GM12878 (cell line): ENCODE measurements around the gene SERPINE3. TPM values are rescaled to one million over a fixed set of nuclear protein-coding genes. Genes with fewer than 3 reads are reported as not detected.

Experiments
- ATAC-seq: fragments of 200-7000 bp; cut with Tn5 transposase; 3 replicates; pipeline ENCODE4 v1.9.1; 2020; ENCODE audit warnings: mild to moderate bottlenecking, moderate library complexity
- BruUV-seq: library from RNA; stranded (reverse); fragments of 400-500 nt; replicated peaks from 2 replicates; lab custom pipeline; 2021; lab: Mats Ljungman, UMichigan
- CTCF ChIA-PET: fragments of 300-600 bp; sonication (Branson Sonifier 250); formaldehyde crosslinking; extraction: SDS; loops from one replicate; lab custom pipeline; 2021; ENCODE audit warnings: inconsistent platforms; lab: Yijun Ruan, JAX
- POLR2A ChIA-PET: fragments of 350-600 bp; formaldehyde crosslinking; extraction: SDS; loops from one replicate; lab custom pipeline; 2021; ENCODE audit warnings: inconsistent platforms; lab: Charles Lee
- RAD21 ChIA-PET: fragments of 300-600 bp; sonication (Branson Sonifier 250); formaldehyde crosslinking; loops from one replicate; lab custom pipeline; 2023; ENCODE audit warnings: antibody characterized with exemption; ENCODE audit not compliant: unreplicated experiment; lab: Charles Lee
- SMC1A ChIA-PET: fragments of 300-600 bp; sonication (Branson Sonifier 250); formaldehyde crosslinking; loops from one replicate; lab custom pipeline; 2023; ENCODE audit not compliant: unreplicated experiment, uncharacterized antibody; lab: Charles Lee
- DNase-seq: peaks from one replicate; pipeline ENCODE4 v3.0.0-alpha.2; 2011; ENCODE audit warnings: low read depth, low spot score
- FAIRE-seq: peaks from 3 replicates; lab custom pipeline; 2011; peaks lifted over from hg19 to GRCh38; lab: Jason Lieb, UNC
- H2AFZ ChIP-seq: 2 replicates; pipeline ENCODE4 v1.6.0; 2011; ENCODE audit warnings: low read depth, low read length, control low read depth; ENCODE audit not compliant: control insufficient read depth
- H3K27ac ChIP-seq: 2 replicates; pipeline ENCODE4 v1.5.1; 2011; ENCODE audit warnings: control low read depth; ENCODE audit not compliant: control insufficient read depth, insufficient read depth
- H3K27me3 ChIP-seq, 2 experiments: replicated peaks in 1 of 2; 2 replicates each; pipeline versions ENCODE4 v1.6.0 to v1.6.1; 2011; ENCODE audit warnings: low read length in 1 of 2; ENCODE audit not compliant: control insufficient read depth in 2 of 2, insufficient read depth in 2 of 2
- H3K36me3 ChIP-seq, 2 experiments: 2 replicates each; pipeline ENCODE4 v1.5.1; 2011; ENCODE audit warnings: low read length in 1 of 2; ENCODE audit not compliant: control insufficient read depth in 2 of 2, insufficient read depth in 2 of 2
- H3K4me1 ChIP-seq: 2 replicates; pipeline ENCODE4 v1.6.1; 2011; ENCODE audit warnings: mild to moderate bottlenecking, low read length, moderate library complexity, mixed read lengths; ENCODE audit not compliant: control insufficient read depth, insufficient read depth
- H3K4me2 ChIP-seq: 2 replicates; pipeline ENCODE4 v1.6.0; 2011; ENCODE audit warnings: control low read depth; ENCODE audit not compliant: control insufficient read depth, insufficient read depth
- H3K4me3 ChIP-seq: fragments of 200-600 bp; sonication (generic); 2 replicates; pipeline ENCODE4 v1.5.1; 2016
- H3K79me2 ChIP-seq: 2 replicates; pipeline ENCODE4 v1.6.0; 2011; ENCODE audit warnings: low read length; ENCODE audit not compliant: control insufficient read depth, insufficient read depth
- H3K9ac ChIP-seq: 2 replicates; pipeline ENCODE4 v1.8.0; 2011; ENCODE audit warnings: low read length, control low read depth, mixed read lengths; ENCODE audit not compliant: control insufficient read depth, insufficient read depth
- H3K9me3 ChIP-seq: replicated peaks from 3 replicates; pipeline ENCODE4 v1.5.1; 2011; ENCODE audit warnings: mild to moderate bottlenecking, low read length; ENCODE audit not compliant: control insufficient read depth, insufficient read depth
- H4K20me1 ChIP-seq: 2 replicates; pipeline ENCODE4 v1.6.0; 2011; ENCODE audit not compliant: control insufficient read depth, insufficient read depth
- ETV6 ChIP-seq, 2 experiments: fragments of 450-650 bp in 1 of 2; IDR thresholded peaks in 1 of 2; conservative IDR thresholded peaks in 1 of 2; 2 replicates each; pipeline ENCODE4 v1.6.1; 2014; ENCODE audit warnings: antibody characterized with exemption in 1 of 2, borderline replicate concordance in 1 of 2, low read depth in 1 of 2, mild to moderate bottlenecking in 1 of 2, moderate library complexity in 1 of 2
- GATAD2B ChIP-seq: fragments of 450-650 bp; conservative IDR thresholded peaks from 2 replicates; pipeline ENCODE4 v1.6.1; 2017; ENCODE audit warnings: low read depth, mild to moderate bottlenecking, moderate library complexity
- HDGF ChIP-seq: fragments of 450-650 bp; IDR thresholded peaks from 2 replicates; pipeline ENCODE4 v1.6.1; 2016; ENCODE audit warnings: antibody characterized with exemption
- NR2F1 ChIP-seq: fragments of 450-650 bp; conservative IDR thresholded peaks from 2 replicates; pipeline ENCODE4 v1.6.1; 2017; ENCODE audit warnings: mild to moderate bottlenecking
- RAD21 ChIP-seq: IDR thresholded peaks from 2 replicates; pipeline ENCODE4 v1.6.1; 2011; ENCODE audit warnings: mild to moderate bottlenecking, low read depth, low read length, moderate library complexity; ENCODE audit not compliant: insufficient read depth
- SIX5 ChIP-seq: IDR thresholded peaks from 2 replicates; pipeline ENCODE4 v1.6.1; 2011; ENCODE audit warnings: mild to moderate bottlenecking, low read depth, low read length, moderate library complexity; ENCODE audit not compliant: severe bottlenecking
- TCF12 ChIP-seq: IDR thresholded peaks from 2 replicates; pipeline ENCODE4 v1.6.1; 2011; ENCODE audit warnings: low read depth, mild to moderate bottlenecking, low read length
- YY1 ChIP-seq: IDR thresholded peaks from 2 replicates; pipeline ENCODE4 v1.6.1; 2011; ENCODE audit warnings: low read depth, mild to moderate bottlenecking, low read length
- WGBS: methylation state at CpG from one replicate; pipeline ENCODE4 v1.1.6; 2016; ENCODE audit warnings: low lambda C conversion rate; ENCODE audit not compliant: insufficient replicate concordance, insufficient coverage; ENCODE audit errors: missing lambda C conversion rate; 5-methylcytosine and 5-hydroxymethylcytosine counted together
- in situ Hi-C: fragments of 300-500 bp; cut with MboI; formaldehyde crosslinking; loops from 9 replicates; pipeline ENCODE4 v1.14.3; 2018; ENCODE audit warnings: mixed read lengths
- intact Hi-C: fragments of 100-400 bp; cut with micrococcal nuclease; formaldehyde crosslinking; loops from one replicate; pipeline ENCODE4 v1.14.2; 2022; ENCODE audit not compliant: unreplicated experiment
- polyA plus RNA-seq, 11 experiments: library from polyadenylated mRNA; depleted of rRNA in 4 of 11; unstranded in 6 of 11; stranded (reverse) in 5 of 11; fragments of >200 nt; fragmentation: Nextera tagmentation in 4 of 11; fragmentation: Illumina TruSeq in 1 of 11; extraction: Ambion mirVana in 4 of 11; extraction: Trizol in 1 of 11; gene quantifications; 1 replicate in 1 of 11; 2 replicates in 10 of 11; pipeline versions ENCODE4 v1.2.1 to v1.2.3, GENCODE V29; 2011 to 2016; ENCODE audit warnings: inconsistent platforms in 2 of 11, missing spikeins in 2 of 11, low read depth in 1 of 11
- total RNA-seq, 4 experiments: library from RNA; depleted of rRNA in 3 of 4; stranded (reverse); fragments of >200 nt in 3 of 4; fragmentation: Illumina TruSeq in 1 of 4; extraction: Trizol in 1 of 4; gene quantifications; 2 replicates each; pipeline versions ENCODE4 v1.2.1 to v1.2.3, GENCODE V29; 2013 to 2021
- TF ChIP-seq, protein P1 (sequence below): fragments of 450-650 bp; IDR thresholded peaks from 2 replicates; pipeline ENCODE4 v1.6.1; 2018; ENCODE audit warnings: mild to moderate bottlenecking, low read depth, moderate library complexity; ENCODE audit not compliant: partially characterized antibody
- TF ChIP-seq, protein P2 (sequence below), 3 experiments: IDR thresholded peaks in 2 of 3; conservative IDR thresholded peaks in 1 of 3; 2 replicates each; pipeline ENCODE4 v1.5.1; 2011; ENCODE audit warnings: low read depth in 3 of 3, low read length in 3 of 3, mild to moderate bottlenecking in 3 of 3, control low read depth in 2 of 3, moderate library complexity in 2 of 3, inconsistent platforms in 1 of 3, mixed read lengths in 1 of 3; ENCODE audit not compliant: control insufficient read depth in 2 of 3, insufficient read depth in 1 of 3; ENCODE audit errors: extremely low read depth in 1 of 3

SERPINE3 gene
- total and polyA plus RNA-seq, 10 of the 15 experiments (the other 5 are each of a cell fraction or from before 2014, with no cell fraction given): 0.19 TPM; not detected in 9

DNA sequence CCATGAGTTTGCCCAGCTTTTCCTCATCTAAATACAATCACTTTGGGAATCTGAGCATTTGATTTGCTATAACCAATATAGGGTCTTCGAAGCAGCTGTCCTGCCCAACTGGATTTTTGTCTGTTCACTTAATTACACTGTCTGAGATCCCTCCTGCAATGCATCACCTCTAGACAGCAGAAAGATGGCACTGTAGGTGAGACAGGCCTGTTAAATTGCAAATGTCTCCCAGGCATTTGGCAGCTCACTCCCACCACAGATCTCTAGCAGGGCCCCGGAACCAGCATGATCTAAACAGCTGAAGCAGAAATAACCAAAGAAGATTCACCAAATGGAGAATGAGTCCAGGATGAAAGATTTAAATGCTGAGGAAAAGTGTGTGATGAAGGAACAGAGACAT is 41.9 kb upstream of the SERPINE3 start:
- no peaks in the 10 kb centered on the region for H4K20me1 ChIP-seq
- in situ Hi-C loops (no loop called here), intact Hi-C loops (no loop called here)
- H3K27me3 ChIP-seq: no peaks in the 10 kb centered on the region
- no peak for DNase-seq
- no peak overlapping the region for H3K9ac ChIP-seq
- no peak overlapping the region for H3K27ac ChIP-seq
- CTCF ChIA-PET: interaction anchor here (0.9 to 3.2 kb wide), 6 partner anchors 11 to 500 kb away, joined by 3 to 25 read pairs (median 4); no protein-coding TSS in a partner anchor
- H3K4me3 ChIP-seq: no peak overlapping the region
- H3K4me1 ChIP-seq: no peaks in the 10 kb centered on the region
- SMC1A ChIA-PET: interaction anchor here (1.1 to 4.1 kb wide), 7 partner anchors 10 to 500 kb away, joined by 3 to 28 read pairs (median 4); no protein-coding TSS in a partner anchor
- POLR2A ChIA-PET: interaction anchor here (0.5 kb wide), 1 partner anchor 460 kb away, joined by 3 read pairs; no protein-coding TSS in a partner anchor
- ATAC-seq: peak; percentile 57; the same call in 2 of the 3 replicates
- RAD21 ChIA-PET: interaction anchor here (1.0 to 3.9 kb wide), 4 partner anchors 11 to 500 kb away, joined by 3 to 19 read pairs (median 4); no protein-coding TSS in a partner anchor
- H3K4me2 ChIP-seq: no peak overlapping the region
- H2AFZ ChIP-seq: no peak overlapping the region
- no peak for TF ChIP-seq GATAD2B
- TF ChIP-seq, protein P1, sequence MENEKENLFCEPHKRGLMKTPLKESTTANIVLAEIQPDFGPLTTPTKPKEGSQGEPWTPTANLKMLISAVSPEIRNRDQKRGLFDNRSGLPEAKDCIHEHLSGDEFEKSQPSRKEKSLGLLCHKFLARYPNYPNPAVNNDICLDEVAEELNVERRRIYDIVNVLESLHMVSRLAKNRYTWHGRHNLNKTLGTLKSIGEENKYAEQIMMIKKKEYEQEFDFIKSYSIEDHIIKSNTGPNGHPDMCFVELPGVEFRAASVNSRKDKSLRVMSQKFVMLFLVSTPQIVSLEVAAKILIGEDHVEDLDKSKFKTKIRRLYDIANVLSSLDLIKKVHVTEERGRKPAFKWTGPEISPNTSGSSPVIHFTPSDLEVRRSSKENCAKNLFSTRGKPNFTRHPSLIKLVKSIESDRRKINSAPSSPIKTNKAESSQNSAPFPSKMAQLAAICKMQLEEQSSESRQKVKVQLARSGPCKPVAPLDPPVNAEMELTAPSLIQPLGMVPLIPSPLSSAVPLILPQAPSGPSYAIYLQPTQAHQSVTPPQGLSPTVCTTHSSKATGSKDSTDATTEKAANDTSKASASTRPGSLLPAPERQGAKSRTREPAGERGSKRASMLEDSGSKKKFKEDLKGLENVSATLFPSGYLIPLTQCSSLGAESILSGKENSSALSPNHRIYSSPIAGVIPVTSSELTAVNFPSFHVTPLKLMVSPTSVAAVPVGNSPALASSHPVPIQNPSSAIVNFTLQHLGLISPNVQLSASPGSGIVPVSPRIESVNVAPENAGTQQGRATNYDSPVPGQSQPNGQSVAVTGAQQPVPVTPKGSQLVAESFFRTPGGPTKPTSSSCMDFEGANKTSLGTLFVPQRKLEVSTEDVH: no peak
- 0 out of 2 replicates have a peak, but pooled peaks have one; percentile 23 for TF ChIP-seq YY1
- no peak for TF ChIP-seq SIX5
- TF ChIP-seq TCF12: no peak
- TF ChIP-seq, protein P2, sequence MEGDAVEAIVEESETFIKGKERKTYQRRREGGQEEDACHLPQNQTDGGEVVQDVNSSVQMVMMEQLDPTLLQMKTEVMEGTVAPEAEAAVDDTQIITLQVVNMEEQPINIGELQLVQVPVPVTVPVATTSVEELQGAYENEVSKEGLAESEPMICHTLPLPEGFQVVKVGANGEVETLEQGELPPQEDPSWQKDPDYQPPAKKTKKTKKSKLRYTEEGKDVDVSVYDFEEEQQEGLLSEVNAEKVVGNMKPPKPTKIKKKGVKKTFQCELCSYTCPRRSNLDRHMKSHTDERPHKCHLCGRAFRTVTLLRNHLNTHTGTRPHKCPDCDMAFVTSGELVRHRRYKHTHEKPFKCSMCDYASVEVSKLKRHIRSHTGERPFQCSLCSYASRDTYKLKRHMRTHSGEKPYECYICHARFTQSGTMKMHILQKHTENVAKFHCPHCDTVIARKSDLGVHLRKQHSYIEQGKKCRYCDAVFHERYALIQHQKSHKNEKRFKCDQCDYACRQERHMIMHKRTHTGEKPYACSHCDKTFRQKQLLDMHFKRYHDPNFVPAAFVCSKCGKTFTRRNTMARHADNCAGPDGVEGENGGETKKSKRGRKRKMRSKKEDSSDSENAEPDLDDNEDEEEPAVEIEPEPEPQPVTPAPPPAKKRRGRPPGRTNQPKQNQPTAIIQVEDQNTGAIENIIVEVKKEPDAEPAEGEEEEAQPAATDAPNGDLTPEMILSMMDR (IDR thresholded peaks at IDR 0.05 in 2 of 3, conservative IDR thresholded peaks at IDR 0.05 in 1 of 3; ENCODE audit: control insufficient read depth in 2 of 3, extremely low read depth in 1 of 3, insufficient read depth in 1 of 3, low read depth in 3 of 3, low read length in 3 of 3): peak; percentile 7 to 24 (median 15); a peak in 1 of 6 replicates
- no peak for TF ChIP-seq ETV6 (conservative IDR thresholded peaks at IDR 0.05 in 1 of 2, IDR thresholded peaks at IDR 0.05 in 1 of 2; ENCODE audit: borderline replicate concordance in 1 of 2, low read depth in 1 of 2)
- TF ChIP-seq RAD21: peak; percentile 41; the same call in 1 of the 2 replicates
- no peak for TF ChIP-seq NR2F1
- no peak for TF ChIP-seq HDGF
- no peaks in the 10 kb centered on the region for H3K79me2 ChIP-seq
- FAIRE-seq: no peak
- 62% methylated on average over 2 of the region's 2 CpGs for WGBS
- no peaks in the 10 kb centered on the region for H3K9me3 ChIP-seq
- H3K36me3 ChIP-seq: no peaks in the 10 kb centered on the region
- BruUV-seq: no TSS peak
